SK-N-SH treated with all-trans-retinoic acid at 6 μM for 48 hours (cell line): Measurements from ENCODE around the gene LAPTM4A.

ENCODE experiments used
- CSRNP3 ChIP-seq: fragments of 250-450 bp; sonication (Bioruptor Pico); IDR thresholded peaks from 2 replicates; pipeline ENCODE4 v1.5.1; 2021; ENCODE audit warnings: mild to moderate bottlenecking, moderate library complexity
- ESRRG ChIP-seq: fragments of 250-450 bp; sonication (Bioruptor Pico); IDR thresholded peaks from 2 replicates; pipeline ENCODE4 v1.6.1; 2021; ENCODE audit warnings: mild to moderate bottlenecking
- ISL1 ChIP-seq: fragments of 250-450 bp; sonication (Bioruptor Pico); IDR thresholded peaks from 2 replicates; pipeline ENCODE4 v2.1.2; 2022; ENCODE audit warnings: mild to moderate bottlenecking, moderate library complexity
- SNAI2 ChIP-seq: fragments of 250-450 bp; sonication (Bioruptor Pico); IDR thresholded peaks from 2 replicates; pipeline ENCODE4 v1.5.0; 2020; ENCODE audit warnings: mild to moderate bottlenecking, moderate library complexity
- TCF4 ChIP-seq: fragments of 250-450 bp; sonication (Bioruptor Pico); IDR thresholded peaks from 2 replicates; pipeline ENCODE4 v1.8.0; 2021; ENCODE audit warnings: mild to moderate bottlenecking, moderate library complexity, borderline replicate concordance
- ZC3H10 ChIP-seq: fragments of 250-450 bp; sonication (Bioruptor Pico); IDR thresholded peaks from 2 replicates; pipeline ENCODE4 v1.5.1; 2021; ENCODE audit warnings: mild to moderate bottlenecking, moderate library complexity
- ZFP3 ChIP-seq: fragments of 250-450 bp; sonication (Bioruptor Pico); IDR thresholded peaks from 2 replicates; pipeline ENCODE4 v1.5.0; 2020; ENCODE audit warnings: mild to moderate bottlenecking, moderate library complexity
- ZFP30 ChIP-seq: fragments of 450-650 bp; formaldehyde crosslinking; IDR thresholded peaks from 2 replicates; pipeline ENCODE4 v1.5.0; 2022; ENCODE audit warnings: mild to moderate bottlenecking, moderate library complexity
- ZNF565 ChIP-seq: fragments of 450-650 bp; formaldehyde crosslinking; conservative IDR thresholded peaks from 2 replicates; pipeline ENCODE4 v1.5.0; 2020; ENCODE audit warnings: low read depth, mild to moderate bottlenecking, moderate library complexity

- TF ChIP-seq TCF4 (CRISPR knock-in tag) (peak; percentile 96), ZFP30 (CRISPR knock-in tag) (no peak), ISL1 (CRISPR knock-in tag) (peak; percentile 52), ZNF565 (CRISPR knock-in tag) (0 out of 2 replicates have a peak, but pooled peaks have one; percentile 30), ZFP3 (peak; percentile 54; the same call in 1 of the 2 replicates), CSRNP3 (CRISPR knock-in tag) (0 out of 2 replicates have a peak, but pooled peaks have one; percentile 18), SNAI2 (CRISPR knock-in tag) (peak; percentile 70), ESRRG (CRISPR knock-in tag) (no peak), ZC3H10 (CRISPR knock-in tag) (no peak)
These were observed 20.3 kb upstream of the LAPTM4A start for GRCh38 chr2:20071397-20072383.
